GM18873 (cell line): ENCODE measurements around the gene RGL2.
"Not testable (repeated sequence)": the region's sequence is repeated elsewhere in the genome, so short reads cannot be mapped to it uniquely, and the experiment has no call there.

ENCODE experiments used
- ATAC-seq: cut with Tn5 transposase; IDR thresholded peaks from one replicate; pipeline ENCODE4 v1.9.1; 2021; ENCODE audit warnings: mild to moderate bottlenecking, moderate library complexity, moderate number of reproducible peaks; ENCODE audit not compliant: unreplicated experiment, low FRiP score

The RGL2 gene

DNA sequence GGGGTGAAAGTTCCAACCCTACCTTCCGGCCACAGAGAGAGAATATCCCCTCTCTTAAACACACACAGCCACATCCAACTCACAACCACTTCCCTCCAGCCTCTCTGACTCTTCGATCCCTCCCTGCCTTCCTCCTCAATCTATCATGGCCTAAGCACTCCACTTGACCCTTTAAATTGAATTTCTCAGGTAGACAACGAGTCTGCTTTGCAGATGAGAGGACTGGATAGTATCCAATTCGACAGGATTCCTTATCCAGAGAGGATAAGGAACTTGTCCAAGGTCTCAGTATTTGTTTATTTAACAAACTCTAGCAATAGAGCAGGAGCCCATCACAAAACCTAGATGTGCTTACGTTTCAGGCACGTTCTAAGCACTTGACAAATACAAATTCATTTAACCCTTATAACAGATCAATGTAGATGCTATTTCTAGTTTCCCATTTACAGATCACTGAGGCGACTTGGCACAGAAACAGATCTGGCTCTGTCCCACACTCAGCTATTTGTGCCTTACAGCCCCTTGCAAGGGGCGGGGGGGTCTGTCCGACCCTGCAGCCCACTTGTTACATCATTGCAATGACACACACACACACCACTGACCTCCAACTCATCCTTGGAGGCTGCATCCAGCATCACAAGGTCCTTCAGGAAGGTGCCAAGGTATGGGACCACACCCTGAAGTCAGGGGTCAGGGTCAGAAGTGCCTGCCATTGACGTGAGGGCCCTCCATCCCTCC lies 4.5 kb downstream of the RGL2 start:
- no peak for ATAC-seq

DNA sequence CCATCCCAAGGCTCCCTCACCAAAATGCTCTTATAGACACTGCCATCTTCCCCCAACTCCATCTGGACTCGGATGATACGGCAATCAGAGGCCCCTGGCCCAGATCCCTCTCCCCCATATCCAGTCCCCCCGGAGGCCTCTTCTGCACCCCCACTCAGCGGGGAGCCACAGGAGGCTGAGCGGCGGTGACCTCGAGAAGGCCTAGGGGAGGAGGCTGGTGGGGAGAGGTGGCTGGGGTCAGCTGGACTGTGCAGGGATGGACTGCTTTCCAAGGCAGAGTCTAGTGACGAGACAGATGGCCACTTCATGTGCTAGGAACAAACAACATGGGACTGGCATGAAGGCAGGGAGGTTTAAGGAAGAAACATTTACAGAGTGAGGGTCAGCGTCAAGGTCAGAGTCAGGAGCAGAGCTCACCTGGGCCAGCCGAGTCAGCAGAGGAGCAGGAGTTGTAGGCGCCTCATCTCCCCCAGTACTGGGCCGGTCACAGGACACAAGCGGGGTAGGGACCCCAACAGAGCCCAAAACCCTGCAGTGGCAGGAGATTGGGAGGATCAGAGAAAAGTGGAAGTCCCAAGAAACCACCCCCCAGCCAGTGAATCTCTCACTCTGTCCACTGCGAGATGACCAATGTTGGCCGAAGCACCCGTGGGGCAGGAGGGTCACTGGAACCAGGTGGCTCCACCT lies 5.6 kb downstream of the RGL2 start:
- no peak for ATAC-seq

DNA sequence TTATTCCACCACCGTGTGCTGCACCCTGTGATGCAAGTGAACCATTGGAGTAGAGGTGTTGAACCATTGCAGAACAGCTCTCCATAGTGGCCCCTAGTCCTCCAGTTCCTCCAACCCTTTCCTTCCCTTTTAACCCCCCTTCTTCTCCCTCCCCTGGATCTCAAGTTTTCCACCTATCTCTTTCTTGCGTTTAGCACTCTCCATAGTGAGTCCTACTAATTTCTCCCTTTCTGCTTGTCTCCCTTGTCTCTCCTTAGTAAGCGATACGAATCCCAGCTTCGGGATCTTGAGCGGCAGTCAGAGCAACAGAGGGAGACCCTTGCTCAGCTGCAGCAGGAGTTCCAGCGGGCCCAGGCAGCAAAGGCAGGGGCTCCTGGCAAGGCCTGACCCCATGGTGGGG lies 8.3 kb downstream of the RGL2 start:
- no peak for ATAC-seq

GRCh38 chr6:33289784-33290315 lies 8.9 kb downstream of the RGL2 start:
- peak; percentile 6 for ATAC-seq

DNA sequence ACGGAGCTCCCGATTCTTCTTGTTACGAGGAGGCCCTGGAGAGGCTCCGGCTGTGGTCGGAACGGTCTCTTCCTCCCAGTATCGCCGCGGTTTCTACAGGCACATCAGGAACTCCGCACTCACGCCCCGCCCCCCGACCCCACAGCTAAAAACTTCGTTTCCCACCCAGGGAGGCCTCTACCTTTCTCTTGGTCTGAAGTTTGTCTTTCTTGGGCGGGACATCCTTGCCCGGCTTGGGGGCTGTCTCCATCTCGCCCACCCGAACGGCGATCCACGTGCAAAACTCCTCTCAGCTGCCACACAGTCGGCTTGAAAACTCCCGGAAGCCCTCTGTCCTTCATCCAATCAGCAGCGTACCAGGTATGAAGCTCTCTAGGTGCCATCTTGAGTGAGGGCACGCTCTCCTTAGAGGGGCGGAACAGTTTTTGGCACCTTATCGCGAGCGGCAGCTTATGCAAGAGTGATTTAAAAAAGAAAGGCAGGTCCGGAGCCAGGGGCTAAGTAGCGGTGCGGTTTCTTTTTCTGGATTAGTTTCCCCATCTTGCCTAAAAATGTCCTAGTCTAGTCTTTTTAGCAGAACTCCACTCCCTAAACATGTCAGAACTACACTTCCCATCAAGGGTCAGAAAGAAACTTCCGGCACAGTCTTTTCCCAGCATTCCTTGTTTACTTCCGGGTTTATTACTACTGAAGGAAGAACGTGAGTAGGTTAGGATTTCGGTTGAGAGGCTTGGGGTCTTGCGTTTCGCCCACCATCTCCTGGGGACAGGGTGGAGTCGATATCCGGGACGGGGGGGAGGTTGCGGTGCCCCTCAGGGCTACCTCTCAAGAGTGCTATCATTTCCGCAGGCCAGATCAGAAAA lies 9.6 kb downstream of the RGL2 start, which contains the start of the genes PFDN6 and WDR46:
Gene PFDN6 (plus strand): TSS at position 681 of the 863 bp plus-strand sequence. CDS start 256 bp downstream, outside the sequence.
Gene WDR46 (minus strand): TSS at position 319 of the 863 bp plus-strand sequence. CDS start 69 bp downstream, at position 250.
- peak; percentile 78 for ATAC-seq

DNA sequence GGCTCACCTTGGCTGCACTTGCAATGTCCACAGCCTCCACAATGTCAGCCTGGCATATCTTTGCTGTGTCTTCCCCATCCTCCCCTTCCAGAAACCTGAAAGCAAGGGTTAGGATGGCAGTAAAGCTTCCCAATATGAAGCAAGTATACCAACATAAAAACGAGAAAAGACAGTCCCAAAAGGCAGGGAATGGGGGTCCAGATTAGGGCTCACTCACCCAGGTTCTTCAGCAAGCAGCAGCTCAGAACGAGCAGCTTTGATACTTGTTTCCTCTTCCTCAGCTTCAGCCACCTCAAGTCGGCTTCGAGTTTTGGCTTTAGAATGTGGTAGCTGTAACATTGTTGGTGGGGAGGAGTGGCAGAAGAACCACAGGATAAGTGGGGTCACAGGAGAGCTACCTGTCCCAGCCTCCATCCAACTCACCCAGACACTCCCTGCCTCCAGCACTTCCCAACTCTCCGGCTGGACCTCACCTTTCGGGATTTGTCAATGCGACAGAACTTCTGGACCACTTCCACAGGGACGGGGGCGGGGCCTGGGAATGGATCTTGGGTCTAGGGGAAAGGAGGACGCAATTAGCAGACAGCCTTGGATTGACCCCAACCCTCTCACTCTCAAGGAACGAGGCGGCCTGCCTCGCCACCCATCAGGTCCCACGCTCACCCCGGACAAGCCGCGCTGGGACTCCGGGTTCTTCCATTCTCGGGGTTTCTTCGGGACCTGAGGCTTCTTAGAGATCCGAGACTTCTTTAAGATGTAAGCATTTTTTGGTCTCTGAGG lies 10.4 kb downstream of the RGL2 start:
- no peak for ATAC-seq

- no peak for ATAC-seq
These were observed 11.5 kb downstream of the RGL2 start for GRCh38 chr6:33286946-33287914.

DNA sequence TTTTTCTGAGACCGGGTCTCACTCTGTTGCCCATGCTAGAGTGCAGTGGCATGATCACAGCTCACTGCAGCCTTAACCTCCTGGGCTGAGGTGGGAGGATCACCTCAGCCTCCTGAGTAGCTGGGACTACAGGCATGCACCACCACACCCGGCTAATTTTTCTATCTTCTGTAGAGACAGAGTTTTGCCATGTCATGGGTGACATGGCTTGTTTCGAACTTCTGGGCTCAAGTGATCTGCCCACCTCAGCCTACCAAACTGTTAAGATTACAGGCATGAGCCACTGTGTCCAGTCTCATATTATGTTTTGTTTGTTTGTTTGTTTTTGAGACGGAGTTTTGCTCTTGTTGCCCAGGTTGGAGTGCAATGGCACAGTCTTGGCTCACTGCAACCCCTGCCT lies 13.5 kb downstream of the RGL2 start:
- ATAC-seq = not testable (repeated sequence)

- no peak for ATAC-seq
These were observed 18.2 kb downstream of the RGL2 start for GRCh38 chr6:33280539-33280938.

DNA sequence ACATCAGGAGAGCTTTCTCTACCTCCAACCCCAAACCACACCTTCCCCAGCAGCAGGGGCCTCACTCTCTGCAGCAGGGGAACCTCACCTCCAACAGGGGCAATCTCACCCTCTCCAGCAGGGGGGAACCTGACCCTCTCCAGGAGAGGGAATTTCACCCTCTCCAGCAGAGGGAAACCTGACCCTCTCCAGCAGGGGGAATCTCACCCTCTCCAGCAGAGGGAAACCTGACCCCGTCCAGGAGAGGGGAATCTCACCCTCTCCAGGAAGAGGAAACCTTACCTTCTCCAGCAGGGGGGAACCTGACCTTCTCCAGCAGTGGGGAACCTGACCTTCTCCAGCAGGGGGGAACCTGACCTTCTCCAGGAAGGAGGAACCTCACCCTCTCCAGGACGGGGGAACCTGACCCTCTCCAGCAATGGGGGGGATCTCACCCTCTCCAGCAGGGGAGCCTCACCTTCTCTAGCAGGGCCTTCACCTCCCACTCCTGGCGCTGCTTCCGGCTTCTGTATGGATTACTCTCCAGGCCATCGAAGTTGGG lies 18.7 kb downstream of the RGL2 start:
- ATAC-seq = no peak

- no peak for ATAC-seq
These were observed 19.5 kb downstream of the RGL2 start for GRCh38 chr6:33279257-33279695.

DNA sequence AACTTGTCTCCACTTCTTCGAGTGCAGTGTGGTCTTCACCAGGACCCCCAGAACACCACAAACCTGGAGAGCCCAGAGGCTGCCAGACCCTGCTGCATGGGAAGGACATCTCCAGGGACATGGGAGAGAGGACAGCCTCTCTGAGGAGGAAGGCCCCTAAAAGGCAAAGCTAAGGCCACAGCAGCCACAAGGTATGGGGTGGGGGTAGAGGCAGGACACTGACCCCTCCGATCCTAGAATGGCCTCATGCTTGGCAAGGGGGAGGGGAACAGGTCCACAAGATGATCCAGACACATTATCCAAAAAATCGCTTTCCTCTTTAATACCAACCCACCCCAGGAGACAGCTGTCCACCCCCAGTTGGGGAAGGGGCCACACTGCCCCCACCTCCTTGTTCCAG lies 19.9 kb downstream of the RGL2 start:
- no peak for ATAC-seq

GRCh38 chr6:33278392-33278741 lies 20.4 kb downstream of the RGL2 start:
- ATAC-seq = no peak

DNA sequence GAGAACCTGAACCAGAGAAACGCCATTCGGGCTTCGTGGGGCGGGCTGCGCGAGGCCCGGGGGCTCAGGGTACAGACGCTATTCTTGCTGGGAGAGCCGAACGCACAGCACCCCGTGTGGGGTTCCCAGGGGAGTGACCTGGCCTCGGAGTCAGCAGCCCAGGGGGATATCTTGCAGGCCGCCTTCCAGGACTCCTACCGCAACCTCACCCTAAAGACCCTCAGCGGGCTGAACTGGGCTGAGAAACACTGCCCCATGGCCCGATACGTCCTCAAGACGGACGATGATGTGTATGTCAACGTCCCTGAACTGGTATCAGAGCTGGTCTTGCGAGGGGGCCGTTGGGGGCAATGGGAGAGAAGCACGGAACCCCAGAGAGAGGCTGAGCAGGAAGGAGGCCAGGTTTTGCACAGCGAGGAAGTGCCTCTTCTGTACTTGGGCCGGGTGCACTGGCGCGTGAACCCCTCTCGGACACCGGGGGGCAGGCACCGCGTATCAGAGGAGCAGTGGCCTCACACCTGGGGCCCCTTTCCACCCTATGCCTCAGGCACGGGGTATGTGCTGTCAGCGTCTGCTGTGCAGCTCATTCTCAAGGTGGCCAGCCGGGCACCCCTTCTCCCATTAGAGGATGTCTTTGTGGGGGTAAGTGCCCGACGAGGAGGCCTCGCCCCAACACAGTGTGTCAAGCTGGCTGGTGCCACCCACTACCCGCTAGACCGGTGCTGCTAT lies 20.9 kb downstream of the RGL2 start:
- no peak for ATAC-seq

GRCh38 chr6:33276864-33277662 lies 21.7 kb downstream of the RGL2 start, which contains the start of gene B3GALT4:
B3GALT4 (plus strand) TSS chr6:33277123; CDS start chr6:33277420, 297 bp downstream.
- peak; percentile 36 for ATAC-seq

- no peak for ATAC-seq
These were observed 22.2 kb downstream of the RGL2 start for GRCh38 chr6:33276581-33276863.
